Activated CD8-positive, alpha-beta memory T cell treated with anti-CD3 and anti-CD28 coated beads, Interleukin-2, amount 50 U/mL, for 24 hours (primary cell): ENCODE results near the gene PDXP.
"Not testable (repeated sequence)": the region's sequence is repeated elsewhere in the genome, so short reads cannot be mapped to it uniquely, and the experiment has no call there.

ENCODE experiments used
- DNase-seq: peaks from one replicate; pipeline ENCODE4 v3.0.0-alpha.2; 2020; ENCODE audit errors: extremely low read depth

Gene PDXP

GRCh38 chr22:37647317-37647716 is 11.2 kb upstream of the PDXP start:
- no peak for DNase-seq

- no peak for DNase-seq
Measured at GRCh38 chr22:37647928-37648327, 10.6 kb upstream of the PDXP start.

GRCh38 chr22:37650463-37651136 is 7.9 kb upstream of the PDXP start:
- no peak for DNase-seq

- no peak for DNase-seq
Measured at GRCh38 chr22:37654563-37655251, 3.8 kb upstream of the PDXP start.

GRCh38 chr22:37655252-37655563 is 3.3 kb upstream of the PDXP start:
- DNase-seq, result no peak

GRCh38 chr22:37656583-37656982 is 1.9 kb upstream of the PDXP start:
- not testable (repeated sequence) for DNase-seq

- DNase-seq, result no peak
Measured at GRCh38 chr22:37657590-37658132, 862 bp upstream of the PDXP start.

GRCh38 chr22:37659066-37659896 is 758 bp downstream of the PDXP start:
- no peak for DNase-seq

- no peak for DNase-seq
Measured at GRCh38 chr22:37659897-37660708, 1.6 kb downstream of the PDXP start.

- no peak for DNase-seq
Measured at GRCh38 chr22:37660709-37661045, 2.2 kb downstream of the PDXP start.

GRCh38 chr22:37661160-37661924 is 2.8 kb downstream of the PDXP start:
- DNase-seq, result no peak

GRCh38 chr22:37662039-37662438 is 3.5 kb downstream of the PDXP start:
- DNase-seq, result no peak

- no peak for DNase-seq
Measured at GRCh38 chr22:37663521-37664140, 5.1 kb downstream of the PDXP start.

- DNase-seq, result no peak
Measured at GRCh38 chr22:37664249-37665101, 6.0 kb downstream of the PDXP start.

- no peak for DNase-seq
Measured at GRCh38 chr22:37665487-37665886, 7.0 kb downstream of the PDXP start.

GRCh38 chr22:37669586-37669985 is 11.1 kb downstream of the PDXP start:
- no peak for DNase-seq

- DNase-seq, result no peak
Measured at GRCh38 chr22:37672206-37672919, 13.8 kb downstream of the PDXP start.

- DNase-seq, result no peak
Measured at GRCh38 chr22:37672920-37673455, 14.5 kb downstream of the PDXP start.

GRCh38 chr22:37674248-37674647 is 15.7 kb downstream of the PDXP start:
- DNase-seq, result no peak
